Germinal center (tissue), 1 donor: Measurements from ENCODE around the gene CEP72.
A peak's percentile ranks its signal among the peaks of the same experiment; 100 is the strongest.
"Not testable (repeated sequence)": the region's sequence is repeated elsewhere in the genome, so short reads cannot be mapped to it uniquely, and the experiment has no call there.

ENCODE experiments used
- DNase-seq: peaks from one replicate; pipeline ENCODE4 v3.0.0; 2012; ENCODE audit warnings: mixed read lengths, low spot score

The CEP72 gene, protein sequence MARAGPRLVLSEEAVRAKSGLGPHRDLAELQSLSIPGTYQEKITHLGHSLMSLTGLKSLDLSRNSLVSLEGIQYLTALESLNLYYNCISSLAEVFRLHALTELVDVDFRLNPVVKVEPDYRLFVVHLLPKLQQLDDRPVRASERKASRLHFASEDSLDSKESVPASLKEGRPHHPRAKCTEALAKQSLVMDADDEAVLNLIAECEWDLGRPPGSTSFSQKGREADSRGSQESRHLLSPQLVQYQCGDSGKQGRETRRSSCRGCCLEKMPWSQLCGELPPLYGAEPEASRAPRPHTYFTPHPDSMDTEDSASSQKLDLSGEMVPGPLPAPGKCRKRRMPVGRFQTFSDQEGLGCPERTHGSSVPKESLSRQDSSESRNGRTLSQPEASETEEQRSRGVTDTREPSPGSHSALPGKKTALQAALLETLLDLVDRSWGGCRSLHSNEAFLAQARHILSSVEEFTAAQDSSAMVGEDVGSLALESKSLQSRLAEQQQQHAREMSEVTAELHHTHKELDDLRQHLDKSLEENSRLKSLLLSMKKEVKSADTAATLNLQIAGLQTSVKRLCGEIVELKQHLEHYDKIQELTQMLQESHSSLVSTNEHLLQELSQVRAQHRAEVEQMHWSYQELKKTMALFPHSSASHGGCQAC

GRCh38 chr5:611731-612486, at the start of gene CEP72:
Gene CEP72 (plus strand): TSS chr5:612340. CDS start chr5:612362, 22 bp downstream.
- DNase-seq: peak; percentile 95

DNA sequence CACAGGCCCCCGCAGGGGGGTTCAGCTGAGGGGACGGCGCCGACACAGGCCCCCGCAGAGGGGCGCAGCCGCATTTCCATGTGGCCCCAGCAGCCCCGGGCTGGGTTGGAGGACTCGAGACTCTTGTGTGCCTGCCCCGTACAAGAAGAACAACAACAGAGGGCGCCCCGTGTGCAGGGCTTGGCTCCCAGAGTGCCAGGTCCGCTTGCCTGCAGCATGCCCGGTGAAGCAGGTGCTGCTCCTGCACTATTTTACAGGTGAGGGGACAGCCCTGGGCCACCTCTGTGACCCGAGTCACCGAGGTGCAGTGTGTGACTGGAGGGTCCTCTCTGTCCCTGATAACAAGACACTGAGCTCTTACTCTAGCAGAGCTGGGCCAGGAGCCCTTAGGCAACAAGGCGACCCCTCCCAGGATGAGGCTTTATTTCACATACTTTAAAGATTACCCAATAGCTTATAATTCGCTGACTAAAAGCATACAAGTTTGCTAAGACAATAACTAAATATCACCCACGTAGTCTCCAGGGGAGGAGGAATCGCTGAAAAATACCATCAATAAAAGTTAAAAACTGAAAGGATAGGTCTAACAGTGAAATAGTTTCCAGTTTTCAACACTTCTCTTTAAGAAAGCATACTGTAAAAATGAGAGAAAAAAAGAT, 46.2 kb upstream of the CEP72 start:
- no peak for DNase-seq

DNA sequence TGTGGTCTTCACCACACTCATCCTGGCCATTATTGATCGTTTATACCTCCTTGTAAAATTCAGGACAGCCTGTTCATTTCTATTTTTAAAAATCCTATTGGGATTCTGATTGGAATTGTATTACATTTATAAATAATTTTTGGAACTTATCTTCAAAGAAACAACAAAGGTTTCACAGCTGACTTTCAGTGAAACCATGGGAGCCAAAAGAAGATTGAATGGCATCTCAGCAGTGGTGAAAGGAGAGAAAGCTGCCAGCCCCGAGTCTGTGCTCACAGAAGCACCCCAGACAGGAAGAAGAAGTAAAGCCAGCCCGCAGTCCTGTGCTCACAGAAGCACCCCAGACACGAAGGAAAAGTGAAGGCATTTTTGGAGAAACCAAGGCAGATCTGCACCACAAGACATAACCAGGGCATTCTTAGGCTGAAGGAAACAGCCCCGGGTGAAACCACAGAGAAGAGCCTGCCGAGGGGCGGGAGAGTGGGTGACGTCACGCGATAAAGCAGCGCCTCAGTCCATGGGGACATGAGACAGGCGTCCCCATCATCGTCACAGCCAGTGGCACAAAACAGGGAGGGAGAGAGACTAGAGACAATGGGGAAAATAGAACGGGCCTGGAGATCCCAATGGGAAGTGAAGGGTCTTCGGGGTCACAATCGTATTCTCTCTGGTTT, 45.4 kb upstream of the CEP72 start:
- no peak for DNase-seq

- no peak for DNase-seq
Observed at GRCh38 chr5:567664-568060, 44.5 kb upstream of the CEP72 start.

GRCh38 chr5:568061-568781, 43.9 kb upstream of the CEP72 start:
- no peak for DNase-seq

GRCh38 chr5:568809-569208, 43.3 kb upstream of the CEP72 start:
- DNase-seq: no peak

DNA sequence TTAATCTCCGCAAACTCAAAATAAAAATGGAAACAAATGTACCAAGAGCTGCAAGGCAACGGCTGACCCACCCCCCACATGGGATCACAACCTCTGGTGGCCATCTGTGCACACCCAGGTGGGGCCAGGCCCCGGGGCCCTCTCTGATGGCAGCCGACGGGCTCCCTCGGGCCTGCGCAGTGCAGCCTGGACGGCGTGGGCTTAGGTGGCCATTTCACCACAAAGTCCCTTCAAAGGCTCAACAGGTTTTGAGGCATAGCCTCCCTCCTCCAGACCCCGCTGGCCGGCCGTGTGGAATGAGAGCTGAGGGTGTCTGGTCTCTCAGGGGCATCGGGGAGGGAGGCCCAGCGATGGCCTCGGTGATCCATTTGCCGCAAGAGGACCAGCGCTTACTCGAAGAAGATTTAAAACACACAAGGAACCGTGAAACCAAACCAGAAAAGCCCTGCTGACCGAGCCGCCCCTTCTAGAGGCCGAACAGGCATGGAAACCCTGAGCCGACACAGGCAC, 42.7 kb upstream of the CEP72 start:
- DNase-seq: no peak

DNA sequence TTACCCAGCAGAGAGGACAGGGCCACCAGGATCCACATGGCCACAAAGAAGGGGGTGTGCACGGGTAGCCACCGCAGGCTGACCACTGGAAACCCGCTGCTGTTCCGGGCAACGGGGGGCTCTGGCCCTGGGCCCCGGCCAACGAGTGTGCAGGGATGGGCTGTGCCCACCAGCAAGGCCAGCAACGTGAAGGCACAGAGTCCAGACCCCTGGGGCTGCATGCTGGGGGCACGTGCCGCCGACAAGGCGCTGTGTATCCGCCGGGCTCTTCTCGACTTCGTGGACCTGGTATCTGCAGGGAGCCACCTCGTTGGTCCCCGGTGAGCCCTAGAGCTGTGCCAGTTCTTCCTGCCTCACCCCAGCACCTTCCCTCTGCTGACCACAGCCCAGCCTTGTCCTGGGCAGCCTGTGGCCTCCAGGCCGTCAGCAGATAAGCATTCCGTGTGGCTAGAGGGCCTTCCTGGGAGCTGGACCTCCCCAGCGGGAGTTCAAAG, 42.2 kb upstream of the CEP72 start:
- no peak for DNase-seq

- DNase-seq: no peak
Observed at GRCh38 chr5:570446-570845, 41.7 kb upstream of the CEP72 start.

DNA sequence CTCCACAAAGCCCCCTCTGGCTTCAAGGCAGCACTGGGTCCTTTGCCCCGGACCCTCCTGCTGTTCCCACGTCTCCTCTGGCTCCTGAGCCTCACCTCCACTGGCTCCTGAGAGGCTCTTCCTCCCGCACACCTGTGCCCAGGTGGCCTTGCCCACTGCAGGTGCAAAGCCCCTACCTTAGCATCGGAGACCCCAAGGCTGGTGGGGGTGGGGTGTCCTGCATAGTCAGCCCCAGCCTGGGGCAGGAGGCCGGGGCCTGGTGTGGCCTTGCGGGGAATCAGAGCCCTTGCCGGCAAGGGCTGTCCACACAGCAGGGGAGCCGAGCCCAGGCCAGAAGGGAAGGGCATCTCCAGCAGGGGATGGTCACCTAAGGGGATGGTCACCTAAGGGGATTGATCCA, 41.3 kb upstream of the CEP72 start:
- no peak for DNase-seq

GRCh38 chr5:571791-572190, 40.3 kb upstream of the CEP72 start:
- DNase-seq: no peak

DNA sequence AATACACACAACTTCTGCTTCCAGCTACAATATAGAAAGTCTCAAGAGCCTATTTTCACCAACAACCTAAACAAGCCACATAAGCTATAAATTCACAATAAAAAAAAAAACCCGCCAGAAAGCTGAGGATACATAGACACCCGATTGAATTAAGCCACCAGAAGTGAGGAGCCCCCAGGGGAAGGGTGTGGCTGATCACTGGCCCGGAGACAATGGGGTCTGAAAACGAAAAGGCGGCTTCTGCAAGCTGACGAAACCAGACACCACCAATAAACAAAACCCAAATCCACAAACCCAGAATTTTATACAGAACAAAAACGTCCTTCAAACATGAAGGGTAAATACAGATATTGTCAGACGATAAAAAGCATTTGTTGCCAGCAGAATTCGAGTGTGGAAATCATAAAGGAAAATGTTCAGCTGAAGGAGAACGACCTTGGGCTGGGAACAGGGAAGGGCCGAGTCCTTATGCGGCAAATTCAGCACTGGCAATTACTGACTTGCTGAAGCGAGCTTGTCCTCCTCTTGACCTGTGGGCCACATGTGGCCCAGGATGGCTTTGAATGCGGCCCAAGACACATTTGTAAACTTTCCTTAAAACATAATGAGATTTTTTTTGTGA, 39.6 kb upstream of the CEP72 start:
- DNase-seq: no peak

DNA sequence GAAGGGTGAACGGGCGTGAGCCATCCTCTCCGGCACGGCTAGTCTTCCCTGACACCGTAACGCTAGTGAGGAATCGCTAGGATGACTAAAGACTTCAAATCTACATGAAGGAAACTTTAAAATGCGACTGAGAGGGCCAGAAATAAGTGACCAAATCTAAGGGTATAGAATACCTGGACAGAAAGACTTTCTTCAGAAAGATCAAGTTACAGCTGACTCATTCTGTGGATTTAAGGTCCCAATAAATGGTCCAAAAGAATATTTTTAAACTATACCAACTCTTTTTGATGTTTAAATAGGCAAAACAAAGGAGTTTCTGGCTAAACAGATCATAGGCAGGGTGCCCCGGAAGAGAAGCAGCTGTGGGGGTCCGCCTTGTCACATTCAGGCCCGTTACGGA, 38.9 kb upstream of the CEP72 start:
- DNase-seq: no peak

DNA sequence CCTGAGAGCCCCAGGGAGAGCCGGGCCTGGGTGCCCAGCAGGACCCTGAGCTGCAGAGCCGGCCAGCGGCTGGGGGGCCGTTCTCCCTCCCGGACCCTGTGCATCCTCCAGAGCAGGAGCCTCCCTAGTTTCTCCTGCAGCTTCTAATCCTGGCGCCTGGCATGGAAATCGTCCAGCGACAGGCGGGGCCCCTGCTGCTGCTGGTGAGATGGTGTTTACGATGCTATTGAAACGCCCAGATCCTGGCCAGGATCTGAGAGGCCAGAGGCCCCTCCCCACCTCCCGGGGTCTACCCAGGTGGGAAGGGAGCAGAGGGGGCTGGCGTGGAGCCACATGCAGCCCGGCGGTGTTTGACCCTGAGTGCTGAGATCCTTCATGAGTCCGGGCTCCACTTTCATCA, 38.2 kb upstream of the CEP72 start:
- DNase-seq: no peak

GRCh38 chr5:574906-575305, 37.2 kb upstream of the CEP72 start:
- DNase-seq: no peak

DNA sequence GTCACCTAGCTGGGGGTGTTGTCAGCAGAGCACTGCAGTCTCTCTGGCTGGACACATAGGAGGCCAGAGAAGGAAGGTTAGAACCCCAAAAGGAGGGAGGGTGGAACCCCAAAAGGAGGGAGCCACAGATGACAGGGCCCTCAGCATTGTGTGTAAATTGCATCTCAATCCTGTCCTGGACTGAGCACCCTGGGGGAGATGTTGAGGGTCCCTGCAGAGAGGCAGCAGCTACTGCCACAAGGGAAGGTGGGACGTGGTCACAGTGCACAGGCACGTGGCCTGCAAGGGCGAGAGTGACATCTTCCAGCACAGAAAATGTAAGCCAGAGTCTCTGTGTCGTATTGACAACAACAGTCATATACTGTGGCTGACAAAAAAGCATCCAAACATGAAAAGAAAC, 36.5 kb upstream of the CEP72 start:
- DNase-seq: no peak

- DNase-seq: not testable (repeated sequence)
Observed at GRCh38 chr5:577214-577613, 34.9 kb upstream of the CEP72 start.

GRCh38 chr5:577800-578199, 34.3 kb upstream of the CEP72 start:
- DNase-seq: no peak

GRCh38 chr5:579211-579610, 32.9 kb upstream of the CEP72 start:
- no peak for DNase-seq

- DNase-seq: no peak
Observed at GRCh38 chr5:579746-580366, 32.3 kb upstream of the CEP72 start.
